Measurements from ENCODE around the gene RYR1.

Gene RYR1

DNA sequence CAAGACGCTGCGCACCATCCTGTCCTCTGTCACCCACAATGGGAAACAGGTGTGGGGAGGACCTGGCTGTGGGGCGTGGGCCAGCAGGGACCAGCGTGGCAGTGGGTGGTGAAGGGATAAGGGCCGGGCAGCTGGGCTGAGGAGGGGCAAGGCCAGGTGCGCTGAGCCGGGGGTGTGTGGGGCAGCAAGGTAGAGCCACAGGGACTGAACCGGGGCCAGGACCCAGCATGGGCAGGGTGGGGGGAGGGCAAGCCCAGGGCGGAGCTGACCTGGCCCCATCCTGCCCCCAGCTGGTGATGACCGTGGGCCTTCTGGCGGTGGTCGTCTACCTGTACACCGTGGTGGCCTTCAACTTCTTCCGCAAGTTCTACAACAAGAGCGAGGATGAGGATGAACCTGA, 146.6 kb downstream of the RYR1 start:
- POLR2A ChIA-PET, result interaction anchor here (0.9 to 1.0 kb wide), 3 partner anchors 37 to 177 kb away, joined by 3 read pairs; partner anchors contain the start of genes EIF3K, FAM98C and MAP4K1
- Histone ChIP-seq H3K4me1 (ENCODE audit: control insufficient read depth, insufficient read depth, low read length) (no peaks in the 10 kb centered on the region), H3K36me3 (ENCODE audit: control insufficient read depth in 2 of 2, insufficient read depth in 1 of 2, low read length in 2 of 2) (no peaks in the 10 kb centered on the region; a peak in 1 of 3 replicates), H3K27ac (ENCODE audit: extremely low read depth, low read depth, low read length) (no peak overlapping the region), H3K9me3 (ENCODE audit: control insufficient read depth, insufficient read depth, low read depth, low read length) (no peaks in the 10 kb centered on the region), H3K4me3 (ENCODE audit: low read depth, low read length) (no peak overlapping the region)
- TF ChIP-seq ZBTB48 (tag by site-specific recombination; IDR thresholded peaks at IDR 0.05), result no peak
- TF ChIP-seq KLF10 (tag by site-specific recombination; IDR thresholded peaks at IDR 0.05), result no peak
- TF ChIP-seq ZNF354C (tag by site-specific recombination; IDR thresholded peaks at IDR 0.05; ENCODE audit: borderline replicate concordance, low read depth), result no peak
- TF ChIP-seq, protein P1, sequence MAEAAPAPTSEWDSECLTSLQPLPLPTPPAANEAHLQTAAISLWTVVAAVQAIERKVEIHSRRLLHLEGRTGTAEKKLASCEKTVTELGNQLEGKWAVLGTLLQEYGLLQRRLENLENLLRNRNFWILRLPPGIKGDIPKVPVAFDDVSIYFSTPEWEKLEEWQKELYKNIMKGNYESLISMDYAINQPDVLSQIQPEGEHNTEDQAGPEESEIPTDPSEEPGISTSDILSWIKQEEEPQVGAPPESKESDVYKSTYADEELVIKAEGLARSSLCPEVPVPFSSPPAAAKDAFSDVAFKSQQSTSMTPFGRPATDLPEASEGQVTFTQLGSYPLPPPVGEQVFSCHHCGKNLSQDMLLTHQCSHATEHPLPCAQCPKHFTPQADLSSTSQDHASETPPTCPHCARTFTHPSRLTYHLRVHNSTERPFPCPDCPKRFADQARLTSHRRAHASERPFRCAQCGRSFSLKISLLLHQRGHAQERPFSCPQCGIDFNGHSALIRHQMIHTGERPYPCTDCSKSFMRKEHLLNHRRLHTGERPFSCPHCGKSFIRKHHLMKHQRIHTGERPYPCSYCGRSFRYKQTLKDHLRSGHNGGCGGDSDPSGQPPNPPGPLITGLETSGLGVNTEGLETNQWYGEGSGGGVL (tag by site-specific recombination; IDR thresholded peaks at IDR 0.05), result no peak
- no peak for TF ChIP-seq ZNF530 (tag by site-specific recombination; IDR thresholded peaks at IDR 0.05; ENCODE audit: low read depth)
- TF ChIP-seq HOXC10 (CRISPR knock-in tag; IDR thresholded peaks at IDR 0.05), result no peak
- no peak for TF ChIP-seq ZSCAN30 (tag by site-specific recombination; IDR thresholded peaks at IDR 0.05)
- no peak for TF ChIP-seq ZNF366 (tag by site-specific recombination; conservative IDR thresholded peaks at IDR 0.05)
- no peak for TF ChIP-seq ZNF571 (tag by site-specific recombination; IDR thresholded peaks at IDR 0.05)
- TF ChIP-seq ZNF416 (tag by site-specific recombination; IDR thresholded peaks at IDR 0.05), result no peak
- TF ChIP-seq, protein P2, sequence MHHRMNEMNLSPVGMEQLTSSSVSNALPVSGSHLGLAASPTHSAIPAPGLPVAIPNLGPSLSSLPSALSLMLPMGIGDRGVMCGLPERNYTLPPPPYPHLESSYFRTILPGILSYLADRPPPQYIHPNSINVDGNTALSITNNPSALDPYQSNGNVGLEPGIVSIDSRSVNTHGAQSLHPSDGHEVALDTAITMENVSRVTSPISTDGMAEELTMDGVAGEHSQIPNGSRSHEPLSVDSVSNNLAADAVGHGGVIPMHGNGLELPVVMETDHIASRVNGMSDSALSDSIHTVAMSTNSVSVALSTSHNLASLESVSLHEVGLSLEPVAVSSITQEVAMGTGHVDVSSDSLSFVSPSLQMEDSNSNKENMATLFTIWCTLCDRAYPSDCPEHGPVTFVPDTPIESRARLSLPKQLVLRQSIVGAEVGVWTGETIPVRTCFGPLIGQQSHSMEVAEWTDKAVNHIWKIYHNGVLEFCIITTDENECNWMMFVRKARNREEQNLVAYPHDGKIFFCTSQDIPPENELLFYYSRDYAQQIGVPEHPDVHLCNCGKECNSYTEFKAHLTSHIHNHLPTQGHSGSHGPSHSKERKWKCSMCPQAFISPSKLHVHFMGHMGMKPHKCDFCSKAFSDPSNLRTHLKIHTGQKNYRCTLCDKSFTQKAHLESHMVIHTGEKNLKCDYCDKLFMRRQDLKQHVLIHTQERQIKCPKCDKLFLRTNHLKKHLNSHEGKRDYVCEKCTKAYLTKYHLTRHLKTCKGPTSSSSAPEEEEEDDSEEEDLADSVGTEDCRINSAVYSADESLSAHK (tag by site-specific recombination; IDR thresholded peaks at IDR 0.05), result no peak
- TF ChIP-seq, protein P3, sequence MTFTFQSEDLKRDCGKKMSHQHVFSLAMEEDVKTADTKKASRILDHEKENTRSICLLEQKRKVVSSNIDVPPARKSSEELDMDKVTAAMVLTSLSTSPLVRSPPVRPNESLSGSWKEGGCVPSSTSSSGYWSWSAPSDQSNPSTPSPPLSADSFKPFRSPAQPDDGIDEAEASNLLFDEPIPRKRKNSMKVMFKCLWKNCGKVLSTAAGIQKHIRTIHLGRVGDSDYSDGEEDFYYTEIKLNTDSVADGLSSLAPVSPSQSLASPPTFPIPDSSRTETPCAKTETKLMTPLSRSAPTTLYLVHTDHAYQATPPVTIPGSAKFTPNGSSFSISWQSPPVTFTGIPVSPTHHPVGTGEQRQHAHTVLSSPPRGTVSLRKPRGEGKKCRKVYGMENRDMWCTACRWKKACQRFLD (tag by site-specific recombination; IDR thresholded peaks at IDR 0.05), result no peak
- TF ChIP-seq ZXDB (tag by site-specific recombination; IDR thresholded peaks at IDR 0.05), result no peak
- TF ChIP-seq, protein P4, sequence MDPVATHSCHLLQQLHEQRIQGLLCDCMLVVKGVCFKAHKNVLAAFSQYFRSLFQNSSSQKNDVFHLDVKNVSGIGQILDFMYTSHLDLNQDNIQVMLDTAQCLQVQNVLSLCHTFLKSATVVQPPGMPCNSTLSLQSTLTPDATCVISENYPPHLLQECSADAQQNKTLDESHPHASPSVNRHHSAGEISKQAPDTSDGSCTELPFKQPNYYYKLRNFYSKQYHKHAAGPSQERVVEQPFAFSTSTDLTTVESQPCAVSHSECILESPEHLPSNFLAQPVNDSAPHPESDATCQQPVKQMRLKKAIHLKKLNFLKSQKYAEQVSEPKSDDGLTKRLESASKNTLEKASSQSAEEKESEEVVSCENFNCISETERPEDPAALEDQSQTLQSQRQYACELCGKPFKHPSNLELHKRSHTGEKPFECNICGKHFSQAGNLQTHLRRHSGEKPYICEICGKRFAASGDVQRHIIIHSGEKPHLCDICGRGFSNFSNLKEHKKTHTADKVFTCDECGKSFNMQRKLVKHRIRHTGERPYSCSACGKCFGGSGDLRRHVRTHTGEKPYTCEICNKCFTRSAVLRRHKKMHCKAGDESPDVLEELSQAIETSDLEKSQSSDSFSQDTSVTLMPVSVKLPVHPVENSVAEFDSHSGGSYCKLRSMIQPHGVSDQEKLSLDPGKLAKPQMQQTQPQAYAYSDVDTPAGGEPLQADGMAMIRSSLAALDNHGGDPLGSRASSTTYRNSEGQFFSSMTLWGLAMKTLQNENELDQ (tag by site-specific recombination; IDR thresholded peaks at IDR 0.05; ENCODE audit: low read depth), result no peak
- TF ChIP-seq MZF1 (tag by site-specific recombination; IDR thresholded peaks at IDR 0.05; ENCODE audit: borderline replicate concordance), result no peak
- no peak for TF ChIP-seq ZNF629 (tag by site-specific recombination; IDR thresholded peaks at IDR 0.05)
- TF ChIP-seq ZNF423 (tag by site-specific recombination; IDR thresholded peaks at IDR 0.05), result no peak
- TF ChIP-seq EGR2 (tag by site-specific recombination; IDR thresholded peaks at IDR 0.05; ENCODE audit: low read depth), result no peak
- TF ChIP-seq, protein P5, sequence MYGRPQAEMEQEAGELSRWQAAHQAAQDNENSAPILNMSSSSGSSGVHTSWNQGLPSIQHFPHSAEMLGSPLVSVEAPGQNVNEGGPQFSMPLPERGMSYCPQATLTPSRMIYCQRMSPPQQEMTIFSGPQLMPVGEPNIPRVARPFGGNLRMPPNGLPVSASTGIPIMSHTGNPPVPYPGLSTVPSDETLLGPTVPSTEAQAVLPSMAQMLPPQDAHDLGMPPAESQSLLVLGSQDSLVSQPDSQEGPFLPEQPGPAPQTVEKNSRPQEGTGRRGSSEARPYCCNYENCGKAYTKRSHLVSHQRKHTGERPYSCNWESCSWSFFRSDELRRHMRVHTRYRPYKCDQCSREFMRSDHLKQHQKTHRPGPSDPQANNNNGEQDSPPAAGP (tag by site-specific recombination; IDR thresholded peaks at IDR 0.05), result no peak
- no peak for TF ChIP-seq ZNF292 (tag by site-specific recombination; IDR thresholded peaks at IDR 0.05; ENCODE audit: borderline replicate concordance, low read depth)
- CTCF ChIA-PET, result interaction anchor here (0.6 to 1.5 kb wide), 3 partner anchors 11 to 55 kb away, joined by 4 to 6 read pairs (median 6); no protein-coding TSS in a partner anchor

Data from HEK293 (cell line).